COR-L47 (cell line): ENCODE measurements around the gene CHD5.
"Not testable (repeated sequence)": the region's sequence is repeated elsewhere in the genome, so short reads cannot be mapped to it uniquely, and the experiment has no call there.

Experiments
- DNase-seq: peaks from one replicate; lab custom pipeline; 2025; lab: John Stamatoyannopoulos, UW

CHD5 gene

GRCh38 chr1:6180268-6180706 lies at the start of gene CHD5:
Gene CHD5 (minus strand): TSS chr1:6180321. CDS start chr1:6180023, 298 bp downstream.
- DNase-seq = peak; percentile 77

GRCh38 chr1:6225651-6226050 lies 45.5 kb upstream of the CHD5 start:
- DNase-seq = no peak

- DNase-seq = no peak
Measured at GRCh38 chr1:6224718-6225117, 44.6 kb upstream of the CHD5 start.

GRCh38 chr1:6223617-6224016 lies 43.5 kb upstream of the CHD5 start:
- DNase-seq = no peak

- DNase-seq = no peak
Measured at GRCh38 chr1:6222636-6223035, 42.5 kb upstream of the CHD5 start.

- no peak for DNase-seq
Measured at GRCh38 chr1:6221210-6221784, 41.2 kb upstream of the CHD5 start.

- DNase-seq = no peak
Measured at GRCh38 chr1:6220236-6220635, 40.1 kb upstream of the CHD5 start.

GRCh38 chr1:6219641-6220040 lies 39.5 kb upstream of the CHD5 start:
- DNase-seq = not testable (repeated sequence)

- DNase-seq = no peak
Measured at GRCh38 chr1:6218375-6219164, 38.4 kb upstream of the CHD5 start.

GRCh38 chr1:6212193-6212959 lies 32.3 kb upstream of the CHD5 start:
- DNase-seq = no peak

GRCh38 chr1:6211731-6212130 lies 31.6 kb upstream of the CHD5 start:
- no peak for DNase-seq

GRCh38 chr1:6210591-6211355 lies 30.7 kb upstream of the CHD5 start:
- DNase-seq = no peak

- DNase-seq = no peak
Measured at GRCh38 chr1:6209661-6210580, 29.8 kb upstream of the CHD5 start.

- no peak for DNase-seq
Measured at GRCh38 chr1:6208723-6209660, 28.9 kb upstream of the CHD5 start.

GRCh38 chr1:6207921-6208320 lies 27.8 kb upstream of the CHD5 start:
- DNase-seq = no peak

- no peak for DNase-seq
Measured at GRCh38 chr1:6207075-6207885, 27.2 kb upstream of the CHD5 start.

GRCh38 chr1:6206520-6206855 lies 26.4 kb upstream of the CHD5 start:
- DNase-seq = no peak

GRCh38 chr1:6205849-6206519 lies 25.9 kb upstream of the CHD5 start, which contains the start of gene RNF207:
Gene RNF207 (plus strand): TSS chr1:6206119. CDS start chr1:6206536, 417 bp downstream.
- no peak for DNase-seq
